Thyroid gland (tissue), 4 donors: ENCODE results near the gene RBM19.

Experiments
- CTCF ChIP-seq, 6 experiments: fragments of 200-600 bp in 3 of 6; fragments of 450-650 bp in 3 of 6; sonication (generic) in 3 of 6; IDR thresholded peaks; one replicate each; pipeline ENCODE4 v1.5.1; 2016 to 2019; ENCODE audit warnings: antibody characterized with exemption in 6 of 6, mild to moderate bottlenecking in 2 of 6, inconsistent platforms in 1 of 6, moderate library complexity in 1 of 6
- POLR2A ChIP-seq, 2 donors: fragments of 450-650 bp; IDR thresholded peaks; one replicate each; pipeline ENCODE4 v1.6.1; 2017; ENCODE audit warnings: antibody characterized with exemption in 2 of 2, mild to moderate bottlenecking in 2 of 2, moderate library complexity in 1 of 2

- no peak for TF ChIP-seq CTCF (IDR thresholded peaks at IDR 0.05)
- TF ChIP-seq POLR2A (IDR thresholded peaks at IDR 0.05): no peak
Measured at GRCh38 chr12:113935459-113935858, 30.7 kb downstream of the RBM19 start.
